Measurements from ENCODE around the gene WSB1.
A peak's percentile ranks its signal among the peaks of the same experiment; 100 is the strongest.
"Not testable (repeated sequence)": the region's sequence is repeated elsewhere in the genome, so short reads cannot be mapped to it uniquely, and the experiment has no call there.

Gene WSB1

DNA sequence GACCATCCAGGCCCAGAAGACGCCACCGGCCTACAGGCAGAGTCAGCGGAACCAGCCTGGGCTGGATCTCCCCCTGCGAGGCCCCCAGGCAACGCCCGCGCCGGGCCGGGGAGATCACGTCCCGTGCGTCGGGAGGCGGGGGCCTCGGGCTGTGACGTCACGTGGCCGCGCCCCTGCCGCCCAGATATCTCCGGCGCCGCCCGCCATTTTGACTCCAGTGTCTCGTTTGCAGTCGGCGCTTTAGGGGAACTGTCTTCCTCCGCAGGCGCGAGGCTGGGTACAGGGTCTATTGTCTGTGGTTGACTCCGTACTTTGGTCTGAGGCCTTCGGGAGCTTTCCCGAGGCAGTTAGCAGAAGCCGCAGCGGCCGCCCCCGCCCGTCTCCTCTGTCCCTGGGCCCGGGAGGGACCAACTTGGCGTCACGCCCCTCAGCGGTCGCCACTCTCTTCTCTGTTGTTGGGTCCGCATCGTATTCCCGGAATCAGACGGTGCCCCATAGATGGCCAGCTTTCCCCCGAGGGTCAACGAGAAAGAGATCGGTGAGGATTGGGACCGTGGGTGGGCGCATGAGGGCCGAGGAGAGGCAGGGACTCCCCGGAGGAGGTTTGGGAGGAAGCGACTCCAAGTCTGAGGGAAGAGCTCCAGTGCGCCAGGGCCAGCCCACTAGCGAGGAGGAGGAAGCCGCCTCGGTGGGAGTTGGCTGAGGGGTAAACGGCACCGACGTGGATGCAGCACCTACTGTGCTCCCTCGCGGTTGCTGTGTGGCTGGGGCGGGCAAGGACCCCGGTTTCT is at the start of gene WSB1:
Gene WSB1 (plus strand): TSS at position 217 of the 791 bp plus-strand sequence. CDS start 282 bp downstream, at position 499.
- DNase-seq, result peak; percentile 73

DNA sequence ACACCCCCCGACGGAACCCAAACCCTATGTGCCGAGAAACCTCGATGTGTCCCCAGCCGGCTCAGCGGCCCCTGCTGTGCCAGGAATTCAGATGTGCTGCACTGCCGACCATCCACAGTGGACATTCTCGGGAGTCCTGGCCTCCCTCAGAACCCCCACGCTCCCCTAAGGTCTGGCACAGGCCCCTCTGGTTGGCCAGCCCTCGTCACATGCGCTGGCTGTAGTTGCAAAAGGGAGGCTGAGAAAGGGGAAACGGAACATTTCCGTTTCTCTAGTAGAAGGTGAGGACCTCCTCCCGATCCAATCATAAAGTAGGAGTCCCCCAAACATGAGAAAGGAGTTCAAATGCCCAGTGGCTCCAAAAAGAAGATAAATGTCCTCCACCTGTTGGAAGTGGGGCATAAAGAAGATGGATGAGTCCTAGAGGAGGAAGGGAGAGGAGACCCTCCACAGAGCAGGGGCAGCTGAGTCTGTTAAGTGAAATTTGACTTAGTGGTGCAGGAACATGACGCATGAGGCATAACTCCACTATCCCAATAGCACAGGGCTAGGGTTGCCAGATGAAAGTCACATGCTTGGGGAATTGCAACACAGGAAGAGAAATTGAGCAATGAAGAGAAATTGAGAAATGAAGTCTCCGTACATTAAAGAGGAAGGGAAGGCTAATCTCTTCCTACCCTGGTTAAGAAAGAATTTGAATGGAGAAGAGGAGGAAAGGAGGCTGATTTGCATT is 49.3 kb upstream of the WSB1 start:
- no peak for DNase-seq

GRCh38 chr17:27245230-27245696 is 48.7 kb upstream of the WSB1 start:
- DNase-seq, result peak; percentile 18

GRCh38 chr17:27246537-27246936 is 47.4 kb upstream of the WSB1 start:
- DNase-seq, result no peak

GRCh38 chr17:27247071-27247957 is 46.6 kb upstream of the WSB1 start:
- DNase-seq, result no peak

DNA sequence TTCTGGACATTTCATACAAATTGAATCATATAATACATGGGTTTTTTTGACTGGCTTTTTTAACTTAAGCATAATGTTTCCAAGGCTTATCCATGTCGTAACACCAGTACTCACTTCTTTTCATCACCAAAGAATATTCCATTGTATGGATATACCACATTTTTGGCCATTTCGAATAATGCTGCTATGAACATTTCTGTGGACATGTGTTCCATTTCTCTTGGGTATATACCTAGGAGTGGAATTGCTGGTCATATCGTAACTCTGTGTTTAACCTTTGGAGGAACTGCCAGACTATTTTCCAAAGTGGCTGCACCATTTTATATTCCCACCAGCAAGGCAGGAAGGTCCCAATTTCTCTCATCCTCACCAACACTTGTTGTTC is 46.0 kb upstream of the WSB1 start:
- no peak for DNase-seq

- not testable (repeated sequence) for DNase-seq
These were observed 43.1 kb upstream of the WSB1 start for GRCh38 chr17:27250791-27251190.

- DNase-seq, result not testable (repeated sequence)
These were observed 39.1 kb upstream of the WSB1 start for GRCh38 chr17:27254802-27255201.

DNA sequence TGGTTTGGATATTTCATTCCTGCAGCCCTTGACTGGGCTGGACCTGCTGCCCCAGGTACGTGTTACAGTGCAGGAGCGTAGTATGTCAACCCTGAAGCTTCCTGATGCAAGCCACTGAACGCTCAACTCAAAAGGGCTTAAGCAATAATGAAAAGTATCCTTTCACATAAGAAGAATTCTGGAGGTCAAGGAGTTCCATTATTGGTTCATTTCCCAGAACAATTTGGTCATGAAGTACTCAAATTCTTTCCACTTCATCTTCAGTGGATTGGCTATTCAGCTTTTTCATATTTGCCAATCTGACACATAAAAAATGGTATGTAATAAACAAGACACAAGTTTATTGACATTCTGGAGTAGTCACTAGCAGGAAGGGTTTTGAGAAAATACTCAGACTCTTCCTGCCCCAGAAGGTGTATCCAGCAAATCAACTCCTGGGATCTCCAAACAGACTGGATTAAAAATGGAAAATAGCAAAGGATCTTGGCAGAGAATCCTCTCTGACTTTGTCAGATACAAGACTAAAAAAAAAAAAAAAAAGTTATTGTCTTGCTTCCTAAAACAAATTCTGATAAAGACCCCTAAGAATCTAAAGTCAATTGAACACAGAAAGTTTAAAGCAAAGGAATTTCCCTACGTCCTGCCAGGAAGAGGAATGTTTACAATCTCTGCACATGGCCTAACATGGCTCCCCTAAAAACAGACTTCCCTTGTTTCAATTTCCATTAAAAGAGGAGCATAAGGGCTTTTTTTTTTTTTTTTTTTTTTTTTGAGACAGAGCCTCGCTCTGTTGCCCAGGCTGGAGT is 37.5 kb upstream of the WSB1 start:
- DNase-seq, result no peak

- DNase-seq, result no peak
These were observed 36.9 kb upstream of the WSB1 start for GRCh38 chr17:27257031-27257357.

DNA sequence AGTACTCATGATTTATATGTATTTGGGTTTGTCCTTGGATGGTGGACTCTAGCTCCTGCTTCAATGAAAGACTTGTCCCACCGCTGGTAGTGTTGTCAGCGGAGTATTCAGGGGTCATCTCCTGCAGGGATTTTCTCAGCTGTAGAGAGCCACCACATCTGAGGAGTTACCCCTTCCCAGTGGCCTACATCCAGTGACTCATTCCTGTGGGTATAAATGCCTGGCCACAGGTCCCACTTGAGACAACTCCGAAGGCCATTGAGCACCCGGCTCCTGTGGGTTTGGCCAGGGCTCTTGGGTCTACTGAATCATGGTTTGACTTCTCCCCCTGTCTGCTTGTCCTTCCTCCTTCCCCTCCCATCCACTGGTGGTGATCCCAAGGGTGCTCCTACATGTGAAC is 34.6 kb upstream of the WSB1 start:
- no peak for DNase-seq

DNA sequence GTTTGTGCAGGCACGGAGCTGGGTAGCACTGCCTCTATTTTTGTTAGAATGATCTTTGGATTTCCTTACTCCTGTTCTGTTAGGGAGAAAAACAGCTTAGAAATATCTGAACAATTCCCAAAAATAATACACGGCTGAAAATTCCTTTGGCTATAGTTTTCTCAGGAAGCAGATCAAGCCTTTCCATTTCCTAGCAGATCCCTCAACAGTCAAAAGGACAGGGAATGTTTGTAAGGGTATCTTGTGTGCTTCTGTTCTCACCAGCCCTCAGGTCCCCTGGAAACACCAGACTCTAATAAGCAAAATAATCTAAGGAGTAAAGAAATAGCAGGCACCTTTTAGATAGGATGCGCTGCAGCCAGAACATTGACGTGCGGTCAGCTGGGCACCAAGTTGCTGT is 30.5 kb upstream of the WSB1 start:
- DNase-seq, result no peak

DNA sequence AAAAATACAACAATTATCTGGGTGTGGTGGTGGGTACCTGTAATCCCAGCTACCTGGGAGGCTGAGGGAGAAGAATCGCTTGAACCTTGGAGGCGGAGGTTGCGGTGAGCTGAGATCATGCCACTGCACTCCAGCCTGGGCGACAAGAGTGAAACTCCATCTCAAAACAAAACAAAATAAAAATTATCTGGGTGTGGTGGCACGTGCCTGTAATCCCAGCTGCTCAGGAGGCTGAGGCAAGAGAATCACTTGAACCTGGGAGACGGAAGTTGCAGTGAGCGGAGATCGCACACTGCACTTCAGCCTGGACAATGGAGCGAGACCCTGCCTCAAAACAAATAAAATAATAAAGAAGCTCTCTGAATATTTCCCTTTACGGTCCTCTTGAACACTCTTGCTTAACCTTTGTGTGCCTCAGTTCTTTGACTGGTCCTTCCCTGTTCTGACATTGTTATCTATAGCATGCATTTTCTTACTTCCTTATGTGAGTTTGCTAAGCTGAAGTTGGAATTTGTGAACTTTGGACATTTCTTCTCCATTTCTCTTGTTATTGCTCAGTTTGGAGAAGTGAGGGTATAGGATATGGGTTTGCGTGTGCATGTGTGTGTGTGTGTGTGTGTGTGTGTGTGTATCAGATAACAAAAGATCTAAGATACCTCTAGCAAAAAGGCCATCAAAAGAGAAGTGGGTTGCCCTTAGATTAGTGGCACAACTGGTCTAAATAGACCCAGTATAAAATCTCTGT is 29.7 kb upstream of the WSB1 start:
- DNase-seq, result no peak

- no peak for DNase-seq
These were observed 28.6 kb upstream of the WSB1 start for GRCh38 chr17:27265333-27265732.

- DNase-seq, result no peak
These were observed 27.7 kb upstream of the WSB1 start for GRCh38 chr17:27266228-27266627.

- no peak for DNase-seq
These were observed 25.4 kb upstream of the WSB1 start for GRCh38 chr17:27268394-27269085.

- no peak for DNase-seq
These were observed 24.7 kb upstream of the WSB1 start for GRCh38 chr17:27269201-27269600.

DNA sequence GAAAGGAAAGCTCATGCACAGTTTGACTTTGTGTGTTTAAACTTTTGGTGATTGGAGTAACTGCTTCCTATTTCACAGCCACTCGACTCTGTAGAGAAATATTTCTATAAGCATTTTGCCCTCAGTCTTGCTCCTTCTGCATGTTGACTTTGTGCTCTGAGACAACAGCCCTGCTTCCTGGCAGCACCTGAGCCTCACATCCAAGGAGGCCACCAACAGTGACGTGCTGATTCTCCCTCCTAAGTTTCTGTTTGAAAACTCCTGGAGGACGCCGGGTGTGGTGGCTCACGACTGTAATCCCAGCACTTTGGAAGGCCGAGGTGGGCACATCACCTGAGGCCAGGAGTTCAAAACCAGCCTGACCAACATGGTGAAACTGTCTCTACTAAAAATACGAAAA is 23.9 kb upstream of the WSB1 start:
- DNase-seq, result no peak

GRCh38 chr17:27276653-27277156 is 17.2 kb upstream of the WSB1 start:
- no peak for DNase-seq

- not testable (repeated sequence) for DNase-seq
These were observed 14.8 kb upstream of the WSB1 start for GRCh38 chr17:27279132-27279531.

GRCh38 chr17:27280527-27280926 is 13.4 kb upstream of the WSB1 start:
- no peak for DNase-seq
